IMR-90 (cell line): ENCODE results near the gene ADSS1. TPM values are rescaled to one million over a fixed set of nuclear protein-coding genes. Genes with fewer than 3 reads are reported as not detected.

Experiments
- ATAC-seq: fragments of 200-7000 bp; cut with Tn5 transposase; 2 replicates; pipeline ENCODE4 v1.9.1; 2020; ENCODE audit warnings: low read depth, mild to moderate bottlenecking, moderate library complexity
- BruUV-seq: library from RNA; stranded (reverse); fragments of 400-500 nt; replicated peaks from 2 replicates; lab custom pipeline; 2021; lab: Mats Ljungman, UMichigan
- CTCF ChIA-PET: fragments of 300-600 bp; formaldehyde crosslinking; extraction: SDS; loops from one replicate; lab custom pipeline; 2021; ENCODE audit warnings: antibody characterized with exemption; lab: Yijun Ruan, JAX
- POLR2A ChIA-PET: fragments of 300-600 bp; sonication (Branson Sonifier 250); formaldehyde crosslinking; loops from one replicate; lab custom pipeline; 2022; ENCODE audit warnings: antibody characterized with exemption; ENCODE audit not compliant: unreplicated experiment; lab: Charles Lee
- DNase-seq: peaks from one replicate; pipeline ENCODE4 v3.0.0; 2013
- H2AFZ ChIP-seq: replicated peaks from 2 replicates; pipeline ENCODE3; 2013; ENCODE audit warnings: low read length, mild to moderate bottlenecking; ENCODE audit not compliant: poor library complexity
- H2AK5ac ChIP-seq: 2 replicates; pipeline ENCODE4 v1.6.1; 2013; ENCODE audit warnings: low read depth, low read length, inconsistent platforms
- H2AK9ac ChIP-seq: replicated peaks from 2 replicates; pipeline ENCODE3; 2013; ENCODE audit warnings: mild to moderate bottlenecking, low read depth, low read length, moderate library complexity; ENCODE audit not compliant: poor library complexity
- H2BK120ac ChIP-seq: 2 replicates; pipeline ENCODE4 v1.6.1; 2013; ENCODE audit warnings: low read depth, low read length, inconsistent platforms
- H2BK15ac ChIP-seq: 3 replicates; pipeline ENCODE4 v1.6.1; 2013; ENCODE audit warnings: low read depth, low read length, inconsistent platforms
- H2BK20ac ChIP-seq: 2 replicates; pipeline ENCODE4 v1.6.1; 2013; ENCODE audit warnings: low read depth, mild to moderate bottlenecking, inconsistent platforms, low read length, moderate library complexity
- H2BK5ac ChIP-seq: 2 replicates; pipeline ENCODE4 v1.6.1; 2013; ENCODE audit warnings: mild to moderate bottlenecking, low read depth, low read length, inconsistent platforms; ENCODE audit not compliant: poor library complexity, severe bottlenecking
- H3K14ac ChIP-seq: replicated peaks from 2 replicates; pipeline ENCODE4 v1.6.1; 2013; ENCODE audit warnings: low read depth, low read length, inconsistent platforms
- H3K18ac ChIP-seq: 2 replicates; pipeline ENCODE4 v1.6.1; 2013; ENCODE audit warnings: low read depth, low read length, control low read depth
- H3K23ac ChIP-seq: 2 replicates; pipeline ENCODE4 v1.6.1; 2013; ENCODE audit warnings: low read depth, low read length, inconsistent platforms
- H3K27ac ChIP-seq: 2 replicates; pipeline ENCODE4 v1.5.1; 2013; ENCODE audit warnings: mild to moderate bottlenecking, control low read depth, low read length; ENCODE audit not compliant: insufficient read depth
- H3K27me3 ChIP-seq: 2 replicates; pipeline ENCODE4 v1.6.1; 2013; ENCODE audit warnings: low read length; ENCODE audit not compliant: control insufficient read depth, insufficient read depth
- H3K36me3 ChIP-seq: 2 replicates; pipeline ENCODE4 v1.6.1; 2013; ENCODE audit warnings: low read length, mixed read lengths; ENCODE audit not compliant: control insufficient read depth, insufficient read depth
- H3K4ac ChIP-seq: 2 replicates; pipeline ENCODE4 v1.6.1; 2013; ENCODE audit warnings: low read depth, low read length, inconsistent platforms
- H3K4me1 ChIP-seq: 2 replicates; pipeline ENCODE4 v1.6.1; 2013; ENCODE audit warnings: low read length, mixed read lengths; ENCODE audit not compliant: control insufficient read depth, insufficient read depth
- H3K4me2 ChIP-seq: 2 replicates; pipeline ENCODE4 v1.6.1; 2013; ENCODE audit warnings: low read depth, mild to moderate bottlenecking, control low read depth, low read length, moderate library complexity
- H3K4me3 ChIP-seq: 2 replicates; pipeline ENCODE4 v1.5.1; 2013; ENCODE audit warnings: low read depth, mild to moderate bottlenecking, control low read depth, low read length, moderate library complexity; ENCODE audit not compliant: insufficient read depth
- H3K56ac ChIP-seq: 2 replicates; pipeline ENCODE4 v1.6.1; 2013; ENCODE audit warnings: low read length, inconsistent platforms; ENCODE audit not compliant: insufficient read depth; ENCODE audit errors: extremely low read depth
- H3K79me1 ChIP-seq, 2 experiments: 2 replicates each; pipeline ENCODE4 v1.6.1; 2013; ENCODE audit warnings: low read length in 2 of 2, inconsistent platforms in 1 of 2, low read depth in 1 of 2
- H3K9ac ChIP-seq: 2 replicates; pipeline ENCODE4 v1.6.1; 2013; ENCODE audit warnings: low read depth, low read length, control low read depth
- H3K9me1 ChIP-seq: 2 replicates; pipeline ENCODE4 v1.6.1; 2013; ENCODE audit warnings: low read length, inconsistent platforms; ENCODE audit not compliant: insufficient read depth
- H3K9me3 ChIP-seq: 2 replicates; pipeline ENCODE4 v1.6.1; 2013; ENCODE audit warnings: low read length; ENCODE audit not compliant: control insufficient read depth, insufficient read depth
- H4K20me1 ChIP-seq: 2 replicates; pipeline ENCODE4 v1.6.1; 2013; ENCODE audit warnings: low read length, inconsistent platforms; ENCODE audit not compliant: insufficient read depth
- H4K5ac ChIP-seq: 2 replicates; pipeline ENCODE4 v1.6.1; 2013; ENCODE audit warnings: mild to moderate bottlenecking, low read depth, low read length, control low read depth
- H4K8ac ChIP-seq, 2 experiments: 2 replicates each; pipeline ENCODE4 v1.6.1; 2013; ENCODE audit warnings: low read depth in 2 of 2, low read length in 2 of 2, control low read depth in 1 of 2, inconsistent platforms in 1 of 2
- H4K91ac ChIP-seq: 2 replicates; pipeline ENCODE4 v1.6.1; 2013; ENCODE audit warnings: low read depth, low read length, inconsistent platforms; ENCODE audit not compliant: insufficient read depth
- CEBPB ChIP-seq: IDR thresholded peaks from 2 replicates; pipeline ENCODE4 v1.6.1; 2012; ENCODE audit warnings: low read depth, low read length, improper control_type of control experiment
- MAFK ChIP-seq: IDR thresholded peaks from 2 replicates; pipeline ENCODE4 v1.6.1; 2012; ENCODE audit warnings: low read depth, low read length, improper control_type of control experiment
- MAZ ChIP-seq: IDR thresholded peaks from 2 replicates; pipeline ENCODE4 v1.6.1; 2012; ENCODE audit warnings: low read depth, mild to moderate bottlenecking, low read length, improper control_type of control experiment, moderate library complexity, borderline replicate concordance
- MXI1 ChIP-seq: IDR thresholded peaks from 2 replicates; pipeline ENCODE4 v1.6.1; 2012; ENCODE audit warnings: low read depth, mild to moderate bottlenecking, low read length, moderate library complexity, borderline replicate concordance
- NFE2L2 ChIP-seq: fragments of 150-350 bp; IDR thresholded peaks from 2 replicates; pipeline ENCODE4 v1.6.1; 2016; ENCODE audit warnings: low read depth, mild to moderate bottlenecking, low read length
- POLR2A ChIP-seq: IDR thresholded peaks from 2 replicates; pipeline ENCODE4 v1.6.1; 2012; ENCODE audit warnings: mild to moderate bottlenecking, low read depth, low read length
- RAD21 ChIP-seq: IDR thresholded peaks from 2 replicates; pipeline ENCODE4 v1.6.1; 2012; ENCODE audit warnings: low read length, improper control_type of control experiment
- RFX5 ChIP-seq: IDR thresholded peaks from 2 replicates; pipeline ENCODE4 v1.8.0; 2012; ENCODE audit warnings: low read depth, mild to moderate bottlenecking, low read length, moderate library complexity
- WGBS, 2 experiments: methylation state at CpG; one replicate each; pipeline versions ENCODE4 v1.1.5 to v1.1.7; 2013; ENCODE audit warnings: missing lambda C conversion rate in 2 of 2; ENCODE audit not compliant: insufficient read length in 1 of 2; ENCODE audit errors: extremely low coverage in 2 of 2; 5-methylcytosine and 5-hydroxymethylcytosine counted together
- dilution Hi-C: fragments of 300-500 bp; cut with HindIII; formaldehyde crosslinking; loops from one replicate; pipeline ENCODE4 v1.14.3; 2018; ENCODE audit warnings: low sequenced_read_pairs; ENCODE audit not compliant: unreplicated experiment
- in situ Hi-C: fragments of 300-500 bp; cut with MboI; formaldehyde crosslinking; loops from 3 replicates; pipeline ENCODE4 v1.14.3; 2019; ENCODE audit warnings: low sequenced_read_pairs, inconsistent platforms, mixed read lengths
- intact Hi-C: fragments of 100-400 bp; cut with micrococcal nuclease; formaldehyde crosslinking; loops from 2 replicates; pipeline ENCODE4 v1.10.0; 2022
- polyA plus RNA-seq, 3 experiments: library from polyadenylated mRNA; depleted of rRNA; stranded (reverse); fragments of >200 nt; gene quantifications; 2 replicates each; pipeline ENCODE4 v1.2.3, GENCODE V29; 2012; ENCODE audit warnings: low replicate concordance in 1 of 3
- total RNA-seq: library from RNA; depleted of rRNA; stranded (reverse); fragments of >200 nt; gene quantifications from 2 replicates; pipeline ENCODE4 v1.2.3, GENCODE V29; 2012

Gene ADSS1
- total and polyA plus RNA-seq, 2 of the 4 experiments (the other 2 are of a cell fraction) = 1.8 to 5.2 TPM

DNA sequence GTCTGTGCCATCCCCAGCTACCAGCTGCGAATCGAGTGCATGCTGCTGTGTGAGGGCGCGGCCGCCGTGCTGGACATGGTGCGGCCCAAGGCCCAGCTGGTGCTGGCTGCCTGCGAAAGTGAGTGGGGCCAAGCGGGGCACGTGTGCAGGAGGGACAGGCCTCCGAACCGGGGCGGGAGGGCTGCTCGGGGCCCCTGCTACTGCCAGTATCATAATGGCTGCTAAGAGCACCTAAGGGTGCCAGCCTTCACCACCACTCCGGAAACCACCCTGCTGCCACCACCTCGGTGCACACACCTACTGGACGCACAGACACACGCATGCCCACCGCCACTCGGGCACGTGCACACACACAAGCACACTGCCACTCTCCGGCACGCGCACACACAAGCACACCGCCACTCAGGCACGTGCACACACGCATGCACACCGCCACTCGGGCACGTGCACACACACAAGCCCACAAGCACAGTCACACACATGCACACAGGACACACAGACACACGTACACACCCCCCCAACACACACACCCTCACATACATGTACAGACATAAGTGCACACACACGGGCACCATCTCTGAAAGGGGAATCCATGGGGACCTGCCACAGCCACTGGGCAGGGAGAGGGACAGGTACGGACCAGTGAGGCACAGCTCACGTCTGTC lies 13.8 kb upstream of the ADSS1 start:
- CTCF ChIA-PET = no interaction called here
- peaks cover 67% of the 10 kb centered on the region for H3K36me3 ChIP-seq

More for the DNA sequence above, 13.8 kb upstream of the ADSS1 start:
- H3K9me1 ChIP-seq = no peaks in the 10 kb centered on the region
- no peak overlapping the region for H3K4me3 ChIP-seq
- H4K91ac ChIP-seq = no peak overlapping the region
- H3K23ac ChIP-seq = no peak overlapping the region
- H2BK120ac ChIP-seq = no peak overlapping the region
- intact Hi-C loops = no loop called here
- H4K8ac ChIP-seq = no peak overlapping the region
- no peak overlapping the region for H2BK15ac ChIP-seq
- no peak overlapping the region for H3K9ac ChIP-seq
- H3K79me1 ChIP-seq = peaks cover 5 to 7% of the 10 kb centered on the region in 2 experiments; a peak in 1 of 4 replicates
- no peaks in the 10 kb centered on the region for H3K9me3 ChIP-seq
- WGBS, 2 experiments = 93% methylated on average over 20 of the region's 34 CpGs; no CpG with 5 or more reads in 1 of the 2 experiments
- DNase-seq = no peak
- H3K14ac ChIP-seq = no peak overlapping the region
- no peak overlapping the region for H4K5ac ChIP-seq
- H3K4ac ChIP-seq = no peak overlapping the region
- BruUV-seq = no TSS peak
- H3K27me3 ChIP-seq = no peaks in the 10 kb centered on the region
- dilution Hi-C loops = no loop called here
- peak overlapping the region; percentile 58 for H2AFZ ChIP-seq
- in situ Hi-C loops = no loop called here
- peaks cover 4% of the 10 kb centered on the region; the same call in 1 of the 2 replicates for H3K4me1 ChIP-seq
- no peak overlapping the region for H2BK20ac ChIP-seq
- no peak overlapping the region for H3K56ac ChIP-seq
- H2AK5ac ChIP-seq = no peak overlapping the region
- H4K20me1 ChIP-seq = peaks cover 22% of the 10 kb centered on the region
- no peak overlapping the region for H3K27ac ChIP-seq
- ATAC-seq = no peak
- no peak overlapping the region for H2BK5ac ChIP-seq
- POLR2A ChIA-PET = no interaction called here
- no peak overlapping the region for H2AK9ac ChIP-seq
- H3K4me2 ChIP-seq = no peak overlapping the region
- H3K18ac ChIP-seq = no peak overlapping the region
- no peak for TF ChIP-seq POLR2A
- TF ChIP-seq MAFK = no peak
- TF ChIP-seq MAZ = no peak
- no peak for TF ChIP-seq RAD21
- TF ChIP-seq CEBPB = no peak
- TF ChIP-seq RFX5 = no peak
- TF ChIP-seq NFE2L2 = no peak
- TF ChIP-seq MXI1 = no peak
